ENCODE results near the gene WNT3A.

Gene WNT3A

GRCh38 chr1:228012555-228012954 lies 5.8 kb downstream of the WNT3A start:
- Histone ChIP-seq H3K9me2 (replicated peaks; ENCODE audit: low read depth, low read length) (no peaks in the 10 kb centered on the region), H4K20me1 (ENCODE audit: insufficient read depth, low read length, poor library complexity, severe bottlenecking) (no peaks in the 10 kb centered on the region), H3K27me3 (ENCODE audit: insufficient read depth, low read length, poor library complexity, severe bottlenecking) (no peaks in the 10 kb centered on the region), H3K79me2 (ENCODE audit: insufficient read depth, low read length) (no peaks in the 10 kb centered on the region), H3K9me3 (ENCODE audit: insufficient read depth, low read depth, low read length) (peaks cover 6% of the 10 kb centered on the region; the same call in 1 of the 2 replicates), H3F3A (ENCODE audit: low read depth) (no peaks in the 10 kb centered on the region), H3K9ac (ENCODE audit: low read depth, low read length, poor library complexity, severe bottlenecking) (no peak overlapping the region), H3K36me3 (ENCODE audit: insufficient read depth, low read length) (no peaks in the 10 kb centered on the region), H3K4me3 (ENCODE audit: low read length, poor library complexity, severe bottlenecking) (no peak overlapping the region), H2AFZ (ENCODE audit: low read length) (no peak overlapping the region), H3K4me1 (ENCODE audit: insufficient read depth, low read length, poor library complexity, severe bottlenecking) (no peaks in the 10 kb centered on the region), H3K4me2 (ENCODE audit: low read depth, low read length, poor library complexity, severe bottlenecking) (no peak overlapping the region)
- TF ChIP-seq EZH2phosphoT487 (IDR thresholded peaks at IDR 0.05; ENCODE audit: borderline replicate concordance) (no peak), CTCF (conservative IDR thresholded peaks at IDR 0.05; ENCODE audit: low read length) (no peak)

- peaks cover 6% of the 10 kb centered on the region; the same call in 1 of the 2 replicates for H3K9me3 ChIP-seq (ENCODE audit: insufficient read depth, low read depth, low read length)
- no peak overlapping the region for H3K4me2 ChIP-seq (ENCODE audit: low read depth, low read length, poor library complexity, severe bottlenecking)
- H3K36me3 ChIP-seq (ENCODE audit: insufficient read depth, low read length), result no peaks in the 10 kb centered on the region
- no peak overlapping the region for H3K4me3 ChIP-seq (ENCODE audit: low read length, poor library complexity, severe bottlenecking)
- H3K9ac ChIP-seq (ENCODE audit: low read depth, low read length, poor library complexity, severe bottlenecking), result no peak overlapping the region
- no peaks in the 10 kb centered on the region for H3F3A ChIP-seq (ENCODE audit: low read depth)
- H3K79me2 ChIP-seq (ENCODE audit: insufficient read depth, low read length), result no peaks in the 10 kb centered on the region
- H3K9me2 ChIP-seq (replicated peaks; ENCODE audit: low read depth, low read length), result no peaks in the 10 kb centered on the region
- H2AFZ ChIP-seq (ENCODE audit: low read length), result no peak overlapping the region
- TF ChIP-seq CTCF (conservative IDR thresholded peaks at IDR 0.05; ENCODE audit: low read length), result no peak
- no peak for TF ChIP-seq EZH2phosphoT487 (IDR thresholded peaks at IDR 0.05; ENCODE audit: borderline replicate concordance)
- H3K4me1 ChIP-seq (ENCODE audit: insufficient read depth, low read length, poor library complexity, severe bottlenecking), result no peaks in the 10 kb centered on the region
- H3K27me3 ChIP-seq (ENCODE audit: insufficient read depth, low read length, poor library complexity, severe bottlenecking), result no peaks in the 10 kb centered on the region
- no peaks in the 10 kb centered on the region for H4K20me1 ChIP-seq (ENCODE audit: insufficient read depth, low read length, poor library complexity, severe bottlenecking)
Measured at GRCh38 chr1:228013131-228013934, 6.5 kb downstream of the WNT3A start.

GRCh38 chr1:228013935-228014930 lies 7.4 kb downstream of the WNT3A start:
- Histone ChIP-seq H3K4me3 (ENCODE audit: low read length, poor library complexity, severe bottlenecking) (no peak overlapping the region), H3K79me2 (ENCODE audit: insufficient read depth, low read length) (no peaks in the 10 kb centered on the region), H3K27me3 (ENCODE audit: insufficient read depth, low read length, poor library complexity, severe bottlenecking) (no peaks in the 10 kb centered on the region), H4K20me1 (ENCODE audit: insufficient read depth, low read length, poor library complexity, severe bottlenecking) (no peaks in the 10 kb centered on the region), H3K9ac (ENCODE audit: low read depth, low read length, poor library complexity, severe bottlenecking) (no peak overlapping the region), H3K9me2 (replicated peaks; ENCODE audit: low read depth, low read length) (no peaks in the 10 kb centered on the region), H3F3A (ENCODE audit: low read depth) (no peaks in the 10 kb centered on the region), H3K36me3 (ENCODE audit: insufficient read depth, low read length) (no peaks in the 10 kb centered on the region), H3K9me3 (ENCODE audit: insufficient read depth, low read depth, low read length) (peaks cover 6% of the 10 kb centered on the region; the same call in 1 of the 2 replicates), H2AFZ (ENCODE audit: low read length) (no peak overlapping the region), H3K4me2 (ENCODE audit: low read depth, low read length, poor library complexity, severe bottlenecking) (no peak overlapping the region), H3K4me1 (ENCODE audit: insufficient read depth, low read length, poor library complexity, severe bottlenecking) (no peaks in the 10 kb centered on the region)
- TF ChIP-seq CTCF (conservative IDR thresholded peaks at IDR 0.05; ENCODE audit: low read length), result no peak
- TF ChIP-seq EZH2phosphoT487 (IDR thresholded peaks at IDR 0.05; ENCODE audit: borderline replicate concordance), result no peak

All from Loucy (cell line).